Activated T-cell treated with anti-CD3 and anti-CD28 coated beads for 4 hours (primary cell): Measurements from ENCODE around the gene MMD.
A peak's percentile ranks its signal among the peaks of the same experiment; 100 is the strongest.
"Not testable (repeated sequence)": the region's sequence is repeated elsewhere in the genome, so short reads cannot be mapped to it uniquely, and the experiment has no call there.

Experiments used
- DNase-seq: peaks from one replicate; pipeline ENCODE4 v3.0.0-alpha.2; 2020

Gene MMD

DNA sequence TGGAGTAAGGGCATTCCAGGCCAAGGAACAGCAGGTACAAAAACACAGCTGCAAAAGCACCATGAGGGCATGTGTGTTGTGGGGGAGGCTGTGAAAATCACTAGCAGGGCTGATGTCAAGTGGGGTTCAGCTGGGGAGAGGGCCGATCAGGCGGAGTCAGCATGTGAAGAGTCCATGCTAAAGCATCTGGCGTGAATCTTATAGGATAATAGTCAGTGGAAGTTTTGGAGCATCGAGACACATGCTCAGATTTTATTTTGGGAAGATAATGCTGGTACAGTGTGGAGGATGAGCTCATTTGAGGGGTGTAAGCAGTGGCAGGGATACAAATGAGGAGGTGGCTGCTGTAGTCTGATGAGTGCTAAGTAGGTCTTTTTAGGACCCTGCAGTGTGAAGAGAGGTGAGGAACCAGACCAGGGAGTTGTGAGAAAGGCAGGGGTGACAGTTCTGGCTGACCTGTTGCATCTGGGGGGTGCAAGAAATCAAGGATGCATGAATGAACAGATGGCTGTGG, 30.3 kb downstream of the MMD start:
- DNase-seq, result no peak

- DNase-seq, result no peak
Observed at GRCh38 chr17:55390364-55390977, 31.2 kb downstream of the MMD start.

GRCh38 chr17:55389715-55390114, 31.9 kb downstream of the MMD start:
- not testable (repeated sequence) for DNase-seq

- DNase-seq, result no peak
Observed at GRCh38 chr17:55388842-55389241, 32.8 kb downstream of the MMD start.

- no peak for DNase-seq
Observed at GRCh38 chr17:55386796-55387332, 34.8 kb downstream of the MMD start.

DNA sequence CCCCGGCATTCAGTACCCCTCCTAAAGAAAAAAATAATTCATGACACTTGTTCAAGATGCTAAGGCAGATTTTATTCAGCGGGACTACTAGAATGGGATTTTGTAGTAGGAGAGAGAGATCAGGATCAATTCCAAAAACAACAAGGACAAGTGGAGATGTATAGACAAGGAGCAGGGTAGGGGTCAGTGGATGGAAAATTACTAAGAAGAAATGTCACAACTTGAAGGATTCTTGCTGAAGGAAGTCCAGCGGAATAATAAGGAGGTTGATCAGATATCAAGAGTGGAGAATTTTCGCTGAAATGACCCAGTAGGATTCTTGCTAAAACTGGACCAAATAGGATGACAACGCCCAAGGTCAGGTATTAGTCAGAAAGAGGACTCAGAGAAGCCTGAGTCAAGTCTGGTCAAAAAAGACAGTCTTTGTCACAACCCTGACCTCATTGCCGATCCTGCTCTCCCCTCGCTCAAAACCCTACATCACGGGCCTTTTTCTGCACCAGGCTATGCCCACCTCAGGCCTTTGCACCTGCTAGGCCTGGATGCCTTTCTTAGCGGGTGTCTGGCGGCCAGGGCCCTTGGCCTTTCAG, 36.9 kb downstream of the MMD start:
- no peak for DNase-seq

GRCh38 chr17:55383771-55384642, 37.6 kb downstream of the MMD start:
- no peak for DNase-seq

- DNase-seq, result no peak
Observed at GRCh38 chr17:55381017-55381770, 40.4 kb downstream of the MMD start.

GRCh38 chr17:55377671-55378275, 43.9 kb downstream of the MMD start:
- DNase-seq, result no peak

DNA sequence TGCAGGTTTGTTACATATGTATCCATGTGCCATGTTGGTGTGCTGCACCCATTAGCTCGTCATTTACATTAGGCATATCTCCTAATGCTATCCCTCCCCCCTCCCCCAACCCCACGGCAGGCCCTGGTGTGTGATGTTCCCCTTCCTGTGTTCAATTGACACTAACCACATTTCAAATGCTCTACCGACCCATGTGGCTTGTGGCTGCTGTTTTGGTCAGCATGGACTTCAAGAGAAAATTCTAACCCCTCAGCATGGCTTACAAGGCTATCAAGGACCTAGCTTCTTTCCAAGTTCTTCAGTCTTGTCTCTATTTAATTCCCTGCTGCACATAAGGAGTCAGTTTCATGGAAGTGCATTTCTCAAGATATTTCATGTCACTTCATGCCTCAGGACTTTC, 52.9 kb downstream of the MMD start:
- no peak for DNase-seq

DNA sequence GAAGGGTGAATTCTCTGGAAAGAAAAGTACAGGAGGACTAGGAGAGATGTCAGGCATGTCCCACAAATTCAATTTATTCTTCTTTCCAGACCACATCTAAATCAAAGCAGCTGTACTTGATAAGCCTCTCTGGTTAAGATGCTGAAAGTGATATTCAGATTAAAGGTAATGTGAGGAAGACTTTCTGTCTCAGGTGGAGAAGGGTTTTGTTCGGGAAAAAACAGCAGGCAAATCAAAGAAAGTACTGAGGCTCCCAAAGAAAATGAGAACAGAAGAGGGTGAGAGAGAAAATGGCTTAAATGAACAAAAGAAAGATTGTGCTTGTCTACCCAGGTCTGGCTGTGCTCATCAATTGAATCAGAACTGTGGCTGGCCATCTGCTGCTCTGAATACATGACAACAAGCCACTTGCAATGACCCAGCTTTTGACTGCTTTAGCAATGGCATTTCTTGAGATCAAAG, 55.6 kb downstream of the MMD start:
- no peak for DNase-seq

DNA sequence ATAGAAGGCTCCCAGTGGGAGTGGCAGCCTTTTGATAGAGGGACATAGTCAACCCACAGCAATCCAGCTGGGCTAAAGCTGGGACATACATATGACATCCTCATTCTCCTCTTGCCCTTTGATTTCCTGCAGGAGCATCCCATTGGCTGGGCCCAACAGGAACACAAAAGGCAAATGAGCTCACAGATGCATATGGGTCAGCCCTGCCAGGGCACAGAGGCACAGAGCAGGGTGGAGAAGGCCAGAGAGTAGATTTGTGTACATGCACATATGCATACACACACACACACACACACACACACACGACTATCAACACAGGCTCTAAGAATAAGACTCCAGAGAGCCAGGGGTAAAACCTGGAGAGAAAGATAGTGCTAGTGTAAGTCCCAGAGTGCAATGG, 58.6 kb downstream of the MMD start:
- DNase-seq, result no peak

GRCh38 chr17:55360971-55361370, 60.7 kb downstream of the MMD start:
- no peak for DNase-seq

DNA sequence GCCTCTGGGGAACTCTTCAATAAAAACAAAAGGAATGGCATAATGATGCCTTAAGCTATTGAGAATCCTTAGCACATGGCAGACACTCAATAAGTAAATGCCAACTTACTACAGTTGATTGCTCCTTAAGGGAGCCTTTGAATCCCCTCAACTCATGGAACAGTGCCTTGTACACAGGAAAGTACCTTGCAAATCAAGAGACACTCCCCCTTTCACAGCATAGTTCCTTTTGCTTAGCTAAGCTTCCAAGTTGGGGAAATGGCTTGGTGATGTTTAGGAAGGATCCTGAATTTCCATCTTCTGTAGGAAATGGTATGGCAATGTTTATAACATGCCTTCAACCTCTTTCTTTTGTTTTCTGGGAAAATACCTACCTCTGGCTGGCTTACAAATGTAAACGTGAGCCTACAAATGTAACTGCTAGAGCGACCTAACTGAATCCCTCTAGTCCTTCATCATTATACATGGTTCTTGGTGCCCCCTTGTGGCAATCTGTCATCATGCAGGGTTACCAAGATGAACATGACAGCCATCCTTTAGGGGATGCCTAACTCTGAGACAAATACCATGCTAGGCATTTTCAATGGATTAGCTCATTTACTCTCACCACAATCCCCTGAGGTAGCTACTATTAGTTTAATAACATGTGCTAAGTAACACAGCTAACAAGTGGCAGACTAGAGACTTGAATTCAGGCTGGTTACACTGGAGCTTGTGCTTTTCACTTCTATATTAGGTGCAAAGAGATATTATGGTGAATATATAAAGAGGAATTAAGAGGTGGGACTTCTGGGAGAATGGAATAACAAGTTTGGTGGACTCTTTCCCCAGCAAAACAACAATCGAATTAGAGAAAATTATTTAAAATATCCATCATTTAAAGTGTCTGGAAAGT, 65.0 kb downstream of the MMD start:
- DNase-seq, result peak; percentile 59

GRCh38 chr17:55354941-55355340, 66.7 kb downstream of the MMD start:
- no peak for DNase-seq

DNA sequence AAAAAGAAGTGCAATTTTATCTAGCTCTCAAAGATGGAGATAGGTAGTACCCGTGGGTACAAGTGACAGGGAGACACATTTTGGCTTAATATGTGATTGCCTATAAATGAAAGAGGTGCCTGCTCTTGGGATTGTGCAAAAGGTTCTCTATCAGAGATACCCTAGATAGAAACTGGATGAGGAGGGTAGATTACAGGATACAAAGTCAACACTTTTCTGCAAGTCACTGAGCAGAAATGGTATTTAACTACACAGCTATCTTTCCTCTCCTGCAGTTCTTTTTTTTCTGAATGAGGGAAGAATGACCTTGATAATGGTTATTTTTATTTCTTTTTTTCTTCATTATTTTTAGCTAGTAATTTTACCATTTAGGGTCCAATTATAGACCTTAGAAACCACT, 67.6 kb downstream of the MMD start:
- no peak for DNase-seq

DNA sequence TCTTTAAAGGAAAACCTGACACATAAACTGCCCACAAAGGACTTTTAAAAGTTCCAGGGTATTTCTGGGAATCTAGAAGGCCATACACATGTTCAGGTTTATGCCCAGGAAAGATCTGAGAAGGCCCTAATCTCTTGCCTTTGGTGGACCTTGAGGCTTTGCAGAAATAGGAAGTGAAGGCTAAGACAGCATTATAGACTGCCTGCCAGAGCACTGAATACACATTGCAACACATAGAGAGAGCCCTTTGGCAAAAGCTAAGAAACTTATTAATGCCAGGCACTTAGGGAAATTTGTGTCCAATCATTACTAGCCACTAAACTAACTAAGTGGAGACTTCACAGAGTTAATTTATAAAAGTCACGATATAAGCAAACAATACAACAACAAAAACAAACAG, 70.4 kb downstream of the MMD start:
- no peak for DNase-seq

DNA sequence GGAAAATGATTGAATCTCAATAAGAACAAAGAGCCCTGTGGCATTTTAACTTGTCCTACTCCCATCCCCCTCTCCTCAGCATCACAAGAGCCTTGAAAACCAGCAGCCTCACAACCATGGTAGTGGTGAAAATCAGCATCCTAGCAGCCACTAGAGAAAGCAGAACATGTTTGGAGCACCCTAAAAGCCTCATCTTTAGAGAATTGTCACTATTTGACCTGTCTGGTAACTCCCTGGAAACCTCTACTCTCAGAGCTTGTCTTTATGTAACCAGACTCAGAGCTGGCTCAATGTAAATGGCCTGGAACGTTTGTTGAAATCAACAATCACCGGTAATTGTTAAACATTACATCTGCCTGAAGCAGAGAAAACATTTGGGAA, 70.8 kb downstream of the MMD start:
- no peak for DNase-seq

DNA sequence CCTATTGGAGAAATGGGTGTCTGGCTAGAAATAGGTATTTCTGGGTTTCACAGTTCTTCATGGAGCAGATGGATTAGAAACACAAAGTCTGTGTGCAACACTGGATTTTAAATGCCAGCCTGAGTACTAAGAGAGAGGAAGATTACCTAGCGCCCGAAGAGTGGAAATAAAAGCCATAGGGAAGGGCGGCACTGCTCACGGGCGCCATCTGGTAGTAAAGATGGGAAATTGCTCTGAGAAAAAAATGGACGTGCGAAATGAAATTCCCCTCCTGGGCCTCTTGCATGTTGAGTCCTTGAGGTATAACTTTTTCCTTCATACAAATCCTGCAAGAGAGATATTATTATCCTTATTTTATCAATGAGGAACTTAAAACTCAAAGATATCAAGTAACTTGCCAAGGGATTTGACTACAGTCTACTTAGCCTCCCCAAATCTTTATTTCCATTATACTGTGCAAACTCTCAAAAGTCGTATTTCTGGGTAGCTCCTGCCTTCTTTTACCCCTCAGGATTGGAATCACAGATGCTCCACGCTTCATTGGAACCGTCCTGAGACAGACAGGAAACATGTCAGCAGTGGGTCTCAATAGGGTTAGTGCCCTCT, 72.8 kb downstream of the MMD start:
- DNase-seq, result peak; percentile 17

DNA sequence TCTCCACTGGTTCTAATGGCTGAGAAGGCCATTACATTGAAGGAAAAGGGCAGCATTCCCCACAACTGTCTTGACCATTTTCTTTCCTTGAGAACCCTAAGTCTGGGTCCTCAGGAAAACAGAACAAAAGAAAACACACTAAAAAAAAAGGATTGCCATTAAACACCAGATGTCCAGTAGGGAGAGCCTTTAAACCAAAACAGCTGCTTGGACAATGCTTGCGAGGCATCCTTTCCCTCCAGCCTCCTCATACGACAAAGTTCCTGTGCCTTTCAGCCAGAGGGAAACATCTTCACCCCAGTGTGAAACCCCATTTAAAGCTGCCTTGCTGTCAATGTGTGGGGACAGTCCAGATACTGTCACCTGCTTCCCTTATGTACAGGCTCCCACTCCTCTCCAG, 74.3 kb downstream of the MMD start:
- no peak for DNase-seq

DNA sequence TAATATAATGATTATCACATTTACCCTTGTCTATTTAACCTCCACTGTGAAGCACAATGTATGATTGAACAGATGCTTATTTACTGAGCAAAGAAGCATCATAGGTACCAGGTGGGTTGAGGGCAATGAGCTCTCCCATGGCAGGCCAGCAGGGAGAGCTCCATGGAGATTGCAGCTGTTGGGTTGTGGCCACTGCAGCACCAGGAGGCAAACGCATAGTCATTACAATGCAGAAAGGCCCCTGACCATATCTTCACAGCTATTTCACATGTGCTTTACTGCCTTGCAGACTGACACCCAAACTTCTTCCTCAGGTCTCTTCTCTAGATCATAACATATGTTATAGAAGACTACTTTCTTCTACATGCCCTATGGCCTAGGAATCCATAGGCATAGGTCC, 75.0 kb downstream of the MMD start:
- no peak for DNase-seq
